Measurements from ENCODE around the gene SARNP.

The SARNP gene

DNA sequence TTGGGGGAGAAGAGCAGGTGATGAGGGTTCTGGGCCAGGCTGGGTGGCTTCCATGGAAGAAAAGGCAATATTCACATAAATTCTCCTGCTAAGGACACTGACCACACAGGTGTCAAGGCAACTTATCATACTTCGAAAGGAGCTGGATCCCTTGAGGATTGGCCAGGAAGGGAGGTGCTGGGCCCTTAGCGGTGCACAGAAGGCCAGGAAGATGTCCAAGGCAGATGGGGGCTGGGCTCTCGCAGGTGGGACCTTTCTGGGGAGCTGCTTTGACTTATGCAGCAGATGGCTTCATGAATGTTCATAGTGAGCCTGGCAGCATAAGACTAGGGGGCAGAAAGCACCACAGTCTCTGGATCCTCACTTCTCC, 92.6 kb downstream of the SARNP start:
- H3K4me3 ChIP-seq (ENCODE audit: insufficient read depth, low read length, poor library complexity, severe bottlenecking) = no peak overlapping the region

DNA sequence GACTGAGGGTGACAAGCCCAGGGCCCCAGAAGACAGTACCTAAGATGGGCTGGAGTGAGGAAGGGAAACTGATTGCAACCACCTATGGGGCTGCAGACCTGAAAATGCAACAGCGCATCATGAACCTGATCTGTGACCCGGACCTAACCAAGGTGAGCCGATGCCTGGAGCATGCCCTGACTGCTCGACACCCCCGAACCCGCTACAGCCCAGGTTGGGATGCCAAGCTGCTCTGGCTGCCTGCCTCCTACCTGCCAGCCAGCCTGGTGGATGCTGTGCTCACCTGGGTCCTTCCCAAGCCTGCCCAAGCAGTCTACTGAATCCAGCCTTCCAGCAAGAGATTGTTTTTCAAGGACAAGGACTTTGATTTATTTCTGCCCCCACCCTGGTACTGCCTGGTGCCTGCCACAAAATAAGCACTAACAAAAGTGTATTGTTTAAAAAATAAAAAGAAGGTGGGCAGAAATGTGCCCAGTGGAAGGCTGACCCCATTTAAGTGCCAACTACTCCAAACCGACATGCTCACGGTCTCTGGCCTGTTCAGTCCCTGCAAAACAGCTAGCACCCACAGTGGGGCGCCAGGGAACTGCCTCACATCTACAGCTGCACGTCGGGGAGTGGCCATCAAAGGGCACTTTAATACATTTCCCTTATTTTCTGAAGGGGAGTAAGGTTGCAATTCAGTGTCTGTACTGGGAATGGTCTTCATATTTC, 93.1 kb downstream of the SARNP start:
- H2AFZ ChIP-seq (ENCODE audit: low read depth, low read length, severe bottlenecking) = no peak overlapping the region
- H3K4me2 ChIP-seq (ENCODE audit: low read depth, low read length, poor library complexity, severe bottlenecking) = no peak overlapping the region
- no peak overlapping the region for H3K27ac ChIP-seq (ENCODE audit: low read depth, low read length)
- H3K9me3 ChIP-seq (ENCODE audit: insufficient read depth, low read length) = no peaks in the 10 kb centered on the region
- H3K27me3 ChIP-seq (ENCODE audit: low read length) = no peaks in the 10 kb centered on the region
- no peaks in the 10 kb centered on the region for H3K9me2 ChIP-seq (replicated peaks; ENCODE audit: insufficient read depth, low read length)
- no peak overlapping the region for H3K4me3 ChIP-seq (ENCODE audit: insufficient read depth, low read length, poor library complexity, severe bottlenecking)
- peaks cover 16% of the 10 kb centered on the region for H3F3A ChIP-seq (ENCODE audit: insufficient read depth)
- H4K20me1 ChIP-seq (ENCODE audit: low read depth, low read length) = no peaks in the 10 kb centered on the region
- H3K79me2 ChIP-seq (ENCODE audit: insufficient read depth, low read length) = 0 out of 2 replicates have a peak, but pooled peaks cover 6% of the 10 kb centered on the region
- no peak for TF ChIP-seq EZH2phosphoT487 (conservative IDR thresholded peaks at IDR 0.05; ENCODE audit: low read length)
- TF ChIP-seq, protein P1, sequence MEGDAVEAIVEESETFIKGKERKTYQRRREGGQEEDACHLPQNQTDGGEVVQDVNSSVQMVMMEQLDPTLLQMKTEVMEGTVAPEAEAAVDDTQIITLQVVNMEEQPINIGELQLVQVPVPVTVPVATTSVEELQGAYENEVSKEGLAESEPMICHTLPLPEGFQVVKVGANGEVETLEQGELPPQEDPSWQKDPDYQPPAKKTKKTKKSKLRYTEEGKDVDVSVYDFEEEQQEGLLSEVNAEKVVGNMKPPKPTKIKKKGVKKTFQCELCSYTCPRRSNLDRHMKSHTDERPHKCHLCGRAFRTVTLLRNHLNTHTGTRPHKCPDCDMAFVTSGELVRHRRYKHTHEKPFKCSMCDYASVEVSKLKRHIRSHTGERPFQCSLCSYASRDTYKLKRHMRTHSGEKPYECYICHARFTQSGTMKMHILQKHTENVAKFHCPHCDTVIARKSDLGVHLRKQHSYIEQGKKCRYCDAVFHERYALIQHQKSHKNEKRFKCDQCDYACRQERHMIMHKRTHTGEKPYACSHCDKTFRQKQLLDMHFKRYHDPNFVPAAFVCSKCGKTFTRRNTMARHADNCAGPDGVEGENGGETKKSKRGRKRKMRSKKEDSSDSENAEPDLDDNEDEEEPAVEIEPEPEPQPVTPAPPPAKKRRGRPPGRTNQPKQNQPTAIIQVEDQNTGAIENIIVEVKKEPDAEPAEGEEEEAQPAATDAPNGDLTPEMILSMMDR (IDR thresholded peaks at IDR 0.05; ENCODE audit: insufficient read depth, low read length, poor library complexity, severe bottlenecking) = peak; percentile 61
- no peaks in the 10 kb centered on the region for H3K36me3 ChIP-seq (ENCODE audit: low read length)
- H3K9ac ChIP-seq (ENCODE audit: low read length) = no peak overlapping the region

More for the DNA sequence above, 92.6 kb downstream of the SARNP start:
- Histone ChIP-seq H3K27me3 (ENCODE audit: low read length) (no peaks in the 10 kb centered on the region), H2AFZ (ENCODE audit: low read depth, low read length, severe bottlenecking) (no peak overlapping the region), H3K4me2 (ENCODE audit: low read depth, low read length, poor library complexity, severe bottlenecking) (no peak overlapping the region), H3K9me3 (ENCODE audit: insufficient read depth, low read length) (no peaks in the 10 kb centered on the region), H3F3A (ENCODE audit: insufficient read depth) (peaks cover 21% of the 10 kb centered on the region), H3K36me3 (ENCODE audit: low read length) (no peaks in the 10 kb centered on the region), H3K9ac (ENCODE audit: low read length) (no peak overlapping the region), H3K9me2 (replicated peaks; ENCODE audit: insufficient read depth, low read length) (no peaks in the 10 kb centered on the region), H3K79me2 (ENCODE audit: insufficient read depth, low read length) (0 out of 2 replicates have a peak, but pooled peaks cover 6% of the 10 kb centered on the region), H3K27ac (ENCODE audit: low read depth, low read length) (no peak overlapping the region), H4K20me1 (ENCODE audit: low read depth, low read length) (no peaks in the 10 kb centered on the region)
- no peak for TF ChIP-seq EZH2phosphoT487 (conservative IDR thresholded peaks at IDR 0.05; ENCODE audit: low read length)
- TF ChIP-seq, protein P1 (IDR thresholded peaks at IDR 0.05; ENCODE audit: insufficient read depth, low read length, poor library complexity, severe bottlenecking) = no peak

DNA sequence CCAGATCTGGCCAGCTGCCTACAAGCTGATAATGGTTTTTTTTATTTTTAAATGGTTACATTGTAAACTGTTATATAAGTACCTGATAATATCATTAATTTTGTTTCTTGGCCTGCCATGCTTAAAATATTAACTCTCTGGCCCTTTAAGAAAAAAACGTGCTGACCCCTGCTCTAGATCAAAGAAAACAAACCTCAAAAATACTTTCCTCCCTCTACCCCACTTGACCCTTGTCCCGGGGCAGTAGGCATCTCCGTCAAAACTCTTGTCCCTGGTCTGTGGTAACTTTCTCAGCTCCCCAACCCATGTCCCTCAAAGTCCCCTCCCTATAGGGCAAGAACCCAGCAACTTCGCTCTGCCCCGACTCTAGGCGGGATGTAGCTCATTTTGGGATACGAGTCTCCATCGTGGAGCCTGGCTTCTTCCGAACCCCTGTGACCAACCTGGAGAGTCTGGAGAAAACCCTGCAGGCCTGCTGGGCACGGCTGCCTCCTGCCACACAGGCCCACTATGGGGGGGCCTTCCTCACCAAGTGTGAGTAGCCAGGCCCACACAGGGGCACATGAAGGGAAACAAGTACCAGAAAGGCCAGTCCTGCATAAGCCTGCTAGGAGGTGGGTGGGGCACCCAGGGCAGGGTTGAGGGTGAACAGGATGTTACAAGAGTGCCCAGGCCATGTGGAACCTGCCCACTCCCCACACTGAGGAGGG, 93.9 kb downstream of the SARNP start:
- 0 out of 2 replicates have a peak, but pooled peaks cover 6% of the 10 kb centered on the region for H3K79me2 ChIP-seq (ENCODE audit: insufficient read depth, low read length)
- H3K9me3 ChIP-seq (ENCODE audit: insufficient read depth, low read length) = no peaks in the 10 kb centered on the region
- H3K4me3 ChIP-seq (ENCODE audit: insufficient read depth, low read length, poor library complexity, severe bottlenecking) = no peak overlapping the region
- no peak overlapping the region for H3K4me2 ChIP-seq (ENCODE audit: low read depth, low read length, poor library complexity, severe bottlenecking)
- H3K36me3 ChIP-seq (ENCODE audit: low read length) = no peaks in the 10 kb centered on the region
- no peak for TF ChIP-seq EZH2phosphoT487 (conservative IDR thresholded peaks at IDR 0.05; ENCODE audit: low read length)
- TF ChIP-seq, protein P1 (IDR thresholded peaks at IDR 0.05; ENCODE audit: insufficient read depth, low read length, poor library complexity, severe bottlenecking) = no peak
- H4K20me1 ChIP-seq (ENCODE audit: low read depth, low read length) = no peaks in the 10 kb centered on the region
- H3K9me2 ChIP-seq (replicated peaks; ENCODE audit: insufficient read depth, low read length) = no peaks in the 10 kb centered on the region
- no peaks in the 10 kb centered on the region for H3K27me3 ChIP-seq (ENCODE audit: low read length)
- H3K9ac ChIP-seq (ENCODE audit: low read length) = no peak overlapping the region
- peaks cover 14% of the 10 kb centered on the region for H3F3A ChIP-seq (ENCODE audit: insufficient read depth)
- H3K27ac ChIP-seq (ENCODE audit: low read depth, low read length) = no peak overlapping the region
- no peak overlapping the region for H2AFZ ChIP-seq (ENCODE audit: low read depth, low read length, severe bottlenecking)
